GM18520 (cell line): Measurements from ENCODE around the gene MANEAL.

Experiments used
- ATAC-seq: cut with Tn5 transposase; IDR thresholded peaks from one replicate; pipeline ENCODE4 v1.9.1; 2021; ENCODE audit not compliant: unreplicated experiment

Gene MANEAL

GRCh38 chr1:37824001-37824400 lies 30.4 kb downstream of the MANEAL start:
- no peak for ATAC-seq

- no peak for ATAC-seq
These were observed 31.9 kb downstream of the MANEAL start for GRCh38 chr1:37825506-37825905.

- ATAC-seq, result no peak
These were observed 34.9 kb downstream of the MANEAL start for GRCh38 chr1:37828410-37829074.

GRCh38 chr1:37831109-37831508 lies 37.5 kb downstream of the MANEAL start:
- ATAC-seq, result no peak

GRCh38 chr1:37831809-37832208 lies 38.2 kb downstream of the MANEAL start:
- no peak for ATAC-seq

- ATAC-seq, result no peak
These were observed 43.1 kb downstream of the MANEAL start for GRCh38 chr1:37836788-37837187.

- no peak for ATAC-seq
These were observed 46.0 kb downstream of the MANEAL start for GRCh38 chr1:37839676-37840075.

GRCh38 chr1:37840711-37841110 lies 47.1 kb downstream of the MANEAL start:
- ATAC-seq, result no peak

GRCh38 chr1:37841652-37842051 lies 48.0 kb downstream of the MANEAL start:
- ATAC-seq, result no peak

- ATAC-seq, result no peak
These were observed 50.9 kb downstream of the MANEAL start for GRCh38 chr1:37844536-37844935.

GRCh38 chr1:37845049-37845646 lies 51.5 kb downstream of the MANEAL start:
- ATAC-seq, result no peak

- no peak for ATAC-seq
These were observed 52.1 kb downstream of the MANEAL start for GRCh38 chr1:37845786-37846185.

- ATAC-seq, result no peak
These were observed 53.1 kb downstream of the MANEAL start for GRCh38 chr1:37846647-37847339.

- ATAC-seq, result no peak
These were observed 55.8 kb downstream of the MANEAL start for GRCh38 chr1:37849480-37849879.

- ATAC-seq, result no peak
These were observed 56.8 kb downstream of the MANEAL start for GRCh38 chr1:37850352-37850955.
